Psoas muscle (tissue), 8 donors: Measurements from ENCODE around the gene PCSK4. TPM values are rescaled to one million over a fixed set of nuclear protein-coding genes. Genes with fewer than 3 reads are reported as not detected.

Experiments used
- ATAC-seq, 4 donors: fragments of 200-7000 bp; cut with Tn5 transposase; one replicate each; pipeline ENCODE4 v1.9.1; 2020; ENCODE audit warnings: moderate library complexity in 3 of 4, mild to moderate bottlenecking in 2 of 4
- DNase-seq, 2 donors: peaks; one replicate each; pipeline ENCODE4 v3.0.0-alpha.2; 2020
- H3K27ac ChIP-seq: fragments of 200-600 bp; one replicate; pipeline ENCODE4 v1.8.0; 2022
- H3K27me3 ChIP-seq, 3 donors: fragments of 200-600 bp in 1 of 3; one replicate each; pipeline versions ENCODE4 v1.6.1 to v1.8.0; 2013 to 2022; ENCODE audit warnings: low read length in 2 of 3, mild to moderate bottlenecking in 2 of 3, moderate library complexity in 1 of 3; ENCODE audit not compliant: insufficient read depth in 3 of 3
- H3K36me3 ChIP-seq, 2 donors: fragments of 200-600 bp in 1 of 2; one replicate each; pipeline versions ENCODE4 v1.6.1 to v1.8.0; 2013 to 2022; ENCODE audit warnings: low read depth in 1 of 2, mild to moderate bottlenecking in 1 of 2, moderate library complexity in 1 of 2; ENCODE audit not compliant: insufficient read depth in 1 of 2
- H3K4me1 ChIP-seq: fragments of 200-600 bp; one replicate; pipeline ENCODE4 v1.8.0; 2022
- H3K4me3 ChIP-seq: fragments of 200-600 bp; one replicate; pipeline ENCODE4 v1.8.0; 2022; ENCODE audit warnings: mild to moderate bottlenecking
- H3K9me3 ChIP-seq: fragments of 200-600 bp; one replicate; pipeline ENCODE4 v1.8.0; 2022
- WGBS, 3 donors: extraction: QIAGEN DNeasy Blood & Tissue Kit; methylation state at CpG; one replicate each; pipeline versions ENCODE4 v1.1.6 to v1.1.7; 2013; 5-methylcytosine and 5-hydroxymethylcytosine counted together
- intact Hi-C, 2 donors: fragments of 100-400 bp; cut with DNase I; formaldehyde crosslinking; loops; one replicate each; pipeline versions ENCODE4 v1.11.0 to v1.14.2; 2022
- polyA plus RNA-seq, 3 donors: library from polyadenylated mRNA; stranded (reverse); fragments of 200-250 nt; gene quantifications; one replicate each; pipeline ENCODE4 v1.2.3, GENCODE V29; 2013
- total RNA-seq, 4 donors: library from RNA; stranded (reverse); fragmentation: NEBNext Ultra II Directional in 2 of 4; extraction: Animal tissue kit (Norgen Biotek cat#: 25700) in 2 of 4; gene quantifications; one replicate each; pipeline versions ENCODE4 v1.2.1 to v1.2.4, GENCODE V29; 2021 to 2023
- TF ChIP-seq, protein P1 (sequence below): fragments of 200-600 bp; IDR thresholded peaks from one replicate; pipeline ENCODE4 v1.8.0; 2022; ENCODE audit warnings: antibody characterized with exemption
- donor health status: healthy with polysubstance abuse.
- donor health status: DM: no; HTN: no; CAD: no; lungs with moderate emphysema.
- donor health status: Bipolar disorder and iron deficiency.
- donor health status: healthy.
- donor health status: DM: yes; HTN: yes; CAD: no.
- donor health status: DM: no; HTN: no; CAD: no.
- donor health status: DM: no; HTN: no; CAD: no.
- donor health status: DM: yes; HTN: yes; CAD: no.

The PCSK4 gene
- total and polyA plus RNA-seq, 7 donors = 0.57 to 1.5 (median 0.89) TPM

DNA sequence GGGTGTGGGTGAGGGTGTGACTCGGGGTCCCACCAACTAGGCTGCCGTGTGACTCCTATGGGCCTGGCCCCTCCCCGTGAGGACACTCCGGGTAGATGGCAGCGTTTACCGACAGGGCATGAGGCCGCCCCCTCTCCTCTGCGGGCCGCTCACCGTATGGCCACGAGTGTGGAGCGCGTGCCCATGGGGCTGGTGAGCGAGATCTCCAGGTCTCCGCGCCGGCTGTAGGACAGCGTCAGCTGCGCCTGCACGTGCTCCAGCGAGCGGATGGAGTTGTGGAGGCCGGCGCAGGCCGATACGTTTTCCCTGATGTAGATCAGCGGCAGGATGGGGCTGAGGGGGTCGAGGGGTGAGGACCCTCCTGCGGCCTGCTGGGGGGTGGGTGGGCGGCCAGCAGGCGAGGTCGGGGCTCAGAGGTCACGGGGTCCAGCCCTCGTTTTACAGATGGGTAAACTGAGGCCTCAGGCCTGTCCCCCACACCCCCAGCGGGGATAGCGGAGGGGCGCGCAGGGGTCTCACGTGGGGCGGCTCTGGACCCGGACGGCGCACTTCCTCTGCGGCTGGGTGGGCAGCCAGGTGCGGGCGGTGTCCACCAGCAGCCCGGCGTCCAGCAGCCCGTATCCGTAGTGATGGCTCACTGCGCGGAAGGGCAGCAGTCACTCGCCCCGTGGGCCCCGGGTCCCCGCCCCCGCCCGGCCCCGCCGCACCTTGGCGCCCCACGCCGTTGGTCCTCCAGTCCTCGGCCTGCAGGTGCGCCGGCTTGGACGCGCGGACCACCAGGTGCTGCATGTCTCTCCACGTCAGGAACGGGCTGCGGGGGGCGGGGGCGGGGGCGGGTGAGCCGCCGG lies 6.8 kb downstream of the PCSK4 start:
- Histone ChIP-seq H3K36me3 (no peaks in the 10 kb centered on the region), H3K4me3 (no peak overlapping the region), H3K27me3 (no peaks in the 10 kb centered on the region), H3K4me1 (no peaks in the 10 kb centered on the region), H3K27ac (no peak overlapping the region), H3K9me3 (no peaks in the 10 kb centered on the region)
- 89 to 92% (median 91%) methylated on average over 70 to 77 of the region's 77 CpGs for WGBS, 3 donors
- intact Hi-C loops = no loop called here
- TF ChIP-seq, protein P1, sequence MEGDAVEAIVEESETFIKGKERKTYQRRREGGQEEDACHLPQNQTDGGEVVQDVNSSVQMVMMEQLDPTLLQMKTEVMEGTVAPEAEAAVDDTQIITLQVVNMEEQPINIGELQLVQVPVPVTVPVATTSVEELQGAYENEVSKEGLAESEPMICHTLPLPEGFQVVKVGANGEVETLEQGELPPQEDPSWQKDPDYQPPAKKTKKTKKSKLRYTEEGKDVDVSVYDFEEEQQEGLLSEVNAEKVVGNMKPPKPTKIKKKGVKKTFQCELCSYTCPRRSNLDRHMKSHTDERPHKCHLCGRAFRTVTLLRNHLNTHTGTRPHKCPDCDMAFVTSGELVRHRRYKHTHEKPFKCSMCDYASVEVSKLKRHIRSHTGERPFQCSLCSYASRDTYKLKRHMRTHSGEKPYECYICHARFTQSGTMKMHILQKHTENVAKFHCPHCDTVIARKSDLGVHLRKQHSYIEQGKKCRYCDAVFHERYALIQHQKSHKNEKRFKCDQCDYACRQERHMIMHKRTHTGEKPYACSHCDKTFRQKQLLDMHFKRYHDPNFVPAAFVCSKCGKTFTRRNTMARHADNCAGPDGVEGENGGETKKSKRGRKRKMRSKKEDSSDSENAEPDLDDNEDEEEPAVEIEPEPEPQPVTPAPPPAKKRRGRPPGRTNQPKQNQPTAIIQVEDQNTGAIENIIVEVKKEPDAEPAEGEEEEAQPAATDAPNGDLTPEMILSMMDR = no peak
- ATAC-seq (no peak), DNase-seq (peak; percentile 13 to 46)

DNA sequence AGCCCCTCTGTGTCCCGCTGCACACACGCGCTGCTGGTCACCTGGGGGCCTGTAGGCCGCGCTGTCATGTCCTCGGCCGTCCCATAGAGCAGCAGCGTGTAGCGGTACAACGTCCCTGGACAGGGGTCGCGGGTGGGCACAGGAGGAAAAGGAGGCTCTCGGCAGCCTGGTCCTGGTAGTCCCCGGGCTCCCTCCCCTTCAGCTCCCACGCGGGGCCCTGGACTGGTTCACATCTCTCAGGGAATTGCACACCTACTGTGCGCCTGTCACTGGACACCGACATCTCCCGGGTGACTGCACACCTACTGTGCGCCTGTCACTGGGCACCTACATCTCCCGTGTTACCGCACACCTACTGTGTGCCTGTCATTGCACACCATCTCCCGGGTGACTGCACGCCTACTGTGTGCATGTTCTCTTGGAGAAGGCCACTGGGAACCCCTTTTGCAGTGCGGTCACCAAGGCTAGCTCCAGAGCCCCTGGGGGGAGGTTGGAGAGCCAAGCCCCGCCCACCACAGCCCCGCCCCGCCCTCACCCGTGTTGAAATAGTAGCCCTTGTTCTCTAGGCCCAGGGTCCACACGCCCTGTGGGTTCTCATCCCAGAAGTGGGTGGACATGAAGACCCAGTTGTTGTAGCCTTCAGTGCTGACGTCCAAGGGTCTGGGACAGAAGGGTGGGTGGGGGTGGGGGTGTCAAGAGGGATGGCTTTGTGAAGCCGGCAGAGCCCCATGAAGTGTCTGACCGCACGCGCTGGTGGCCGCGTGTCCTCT lies 7.6 kb downstream of the PCSK4 start:
- Histone ChIP-seq H3K4me1 (peaks cover 8% of the 10 kb centered on the region), H3K9me3 (no peaks in the 10 kb centered on the region), H3K36me3 (no peaks in the 10 kb centered on the region), H3K27ac (no peak overlapping the region), H3K27me3 (no peaks in the 10 kb centered on the region), H3K4me3 (no peak overlapping the region)
- ATAC-seq (no peak), DNase-seq (peak in 1 of 2 donors; percentile 44)
- TF ChIP-seq, protein P1 = no peak
- intact Hi-C loops = no loop called here
- 79 to 83% (median 79%) methylated on average over 37 of the region's 37 CpGs for WGBS, 3 donors

DNA sequence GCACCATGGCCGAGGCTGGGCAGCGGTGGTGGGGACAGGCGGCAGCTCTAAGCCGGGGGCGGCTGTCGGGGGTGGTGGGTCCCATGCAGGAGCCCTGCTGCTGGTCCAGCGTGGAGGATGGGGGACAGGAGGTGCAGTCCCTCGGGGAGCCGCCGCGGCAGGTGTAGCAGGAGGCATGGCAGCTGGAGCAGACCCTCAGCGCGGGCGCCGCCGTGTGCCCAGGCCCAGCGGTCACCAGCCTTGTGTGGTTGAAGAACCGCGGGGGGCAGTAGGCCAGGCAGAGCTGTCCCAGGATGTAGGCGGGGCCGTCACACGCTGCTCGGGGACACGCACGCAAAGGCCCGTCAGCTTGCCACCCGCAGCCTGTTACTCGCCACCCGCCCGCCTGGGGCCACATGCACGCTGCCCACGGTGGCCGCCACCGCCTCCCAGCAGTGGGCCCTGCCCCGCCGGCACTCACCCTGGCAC lies 8.2 kb downstream of the PCSK4 start:
- Histone ChIP-seq H3K36me3 (no peaks in the 10 kb centered on the region), H3K9me3 (no peaks in the 10 kb centered on the region), H3K27me3 (no peaks in the 10 kb centered on the region), H3K27ac (no peak overlapping the region), H3K4me1 (peaks cover 9% of the 10 kb centered on the region), H3K4me3 (no peak overlapping the region)
- no peak for DNase-seq
- ATAC-seq = no peak
- intact Hi-C loops = no loop called here
- WGBS, 3 donors = 84 to 89% (median 87%) methylated on average over 21 to 36 of the region's 36 CpGs
- TF ChIP-seq, protein P1 = no peak

DNA sequence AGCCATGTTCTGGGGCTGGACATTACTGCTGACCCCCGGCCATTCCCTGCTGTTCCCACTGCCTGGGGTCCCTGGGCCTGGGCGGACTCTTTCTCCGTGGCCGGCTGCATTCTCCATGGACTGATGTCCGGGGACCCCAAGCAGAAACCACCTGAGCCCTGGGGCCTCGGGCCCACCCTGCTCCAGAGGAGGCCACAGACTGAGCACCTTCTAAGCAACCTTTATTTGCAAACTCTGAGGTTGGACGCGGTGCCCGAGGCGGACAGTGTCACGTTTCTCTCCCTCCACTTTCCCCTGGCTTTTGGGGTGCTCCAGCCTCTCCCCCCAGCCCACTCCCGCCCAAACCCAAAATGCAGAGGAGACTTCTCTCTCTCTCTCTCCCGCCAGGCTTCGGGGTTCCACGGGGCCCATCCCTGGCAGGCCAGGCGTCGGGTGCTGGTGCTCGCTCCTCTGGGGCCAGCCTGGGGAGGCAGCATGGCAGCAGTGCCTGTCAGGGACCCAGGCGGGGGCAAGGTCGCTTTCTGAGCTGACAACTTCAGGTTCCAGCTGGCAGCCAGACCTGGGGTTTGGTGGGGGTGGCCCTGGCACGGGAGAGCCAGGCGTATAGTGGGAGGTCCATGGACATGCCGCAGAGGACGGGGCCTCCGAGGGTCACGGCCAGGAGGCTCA lies 8.8 kb downstream of the PCSK4 start:
- no peaks in the 10 kb centered on the region for H3K9me3 ChIP-seq
- no peak overlapping the region for H3K27ac ChIP-seq
- intact Hi-C loops = no loop called here
- H3K36me3 ChIP-seq = peaks cover 0 to under 1% of the 10 kb centered on the region in 2 donors
- DNase-seq (peak; percentile 13 to 54), ATAC-seq (no peak)
- H3K4me3 ChIP-seq = no peak overlapping the region
- H3K27me3 ChIP-seq = no peaks in the 10 kb centered on the region
- TF ChIP-seq, protein P1 = no peak
- H3K4me1 ChIP-seq = peaks cover 9% of the 10 kb centered on the region
- WGBS, 3 donors = 83 to 84% (median 84%) methylated on average over 25 to 26 of the region's 26 CpGs
